Caco-2 (cell line): ENCODE measurements around the gene CPZ. TPM values are rescaled to one million over a fixed set of nuclear protein-coding genes. Genes with fewer than 3 reads are reported as not detected.
A peak's percentile ranks its signal among the peaks of the same experiment; 100 is the strongest.

Experiments used
- BruUV-seq: library from RNA; stranded (reverse); fragments of 400-500 nt; replicated peaks from 2 replicates; lab custom pipeline; 2021; lab: Mats Ljungman, UMichigan
- CTCF ChIA-PET: fragments of 300-600 bp; sonication (Branson Sonifier 250); formaldehyde crosslinking; loops from one replicate; lab custom pipeline; 2022; ENCODE audit warnings: antibody characterized with exemption; lab: Charles Lee
- POLR2A ChIA-PET: fragments of 300-600 bp; sonication (Branson Sonifier 250); formaldehyde crosslinking; loops from one replicate; lab custom pipeline; 2022; ENCODE audit warnings: antibody characterized with exemption; lab: Charles Lee
- DNase-seq, 2 experiments: peaks; one replicate each; pipeline versions ENCODE4 v3.0.0 to v3.0.0-alpha.2; 2020 to 2022
- H3K27me3 ChIP-seq: replicated peaks from 2 replicates; pipeline ENCODE4 v1.6.0; 2011; ENCODE audit warnings: low read length; ENCODE audit not compliant: control insufficient read depth, insufficient read depth
- H3K36me3 ChIP-seq: 2 replicates; pipeline ENCODE4 v1.5.1; 2011; ENCODE audit warnings: low read length; ENCODE audit not compliant: control insufficient read depth, insufficient read depth
- H3K4me1 ChIP-seq: fragments of 250-450 bp; sonication (Bioruptor Pico); 2 replicates; pipeline ENCODE4 v1.5.1; 2020; ENCODE audit warnings: mild to moderate bottlenecking
- H3K4me3 ChIP-seq: 2 replicates; pipeline ENCODE4 v1.5.1; 2011; ENCODE audit warnings: low read depth, mild to moderate bottlenecking, control low read depth, low read length
- H3K9me3 ChIP-seq: fragments of 250-450 bp; sonication (Bioruptor Pico); 2 replicates; pipeline ENCODE4 v1.5.1; 2020; ENCODE audit warnings: mild to moderate bottlenecking, moderate library complexity
- H3K27ac Mint-ChIP-seq: one replicate; pipeline ENCODE4 v1.8.0; 2022; ENCODE audit warnings: mixed read lengths; ENCODE audit not compliant: unreplicated experiment
- H3K27me3 Mint-ChIP-seq: one replicate; pipeline ENCODE4 v1.8.0; 2022; ENCODE audit warnings: mixed read lengths; ENCODE audit not compliant: insufficient read depth, unreplicated experiment
- H3K36me3 Mint-ChIP-seq: one replicate; pipeline ENCODE4 v1.8.0; 2022; ENCODE audit warnings: mild to moderate bottlenecking, mixed read lengths; ENCODE audit not compliant: insufficient read depth, unreplicated experiment
- H3K4me1 Mint-ChIP-seq: one replicate; pipeline ENCODE4 v1.8.0; 2022; ENCODE audit warnings: low read depth, mixed read lengths; ENCODE audit not compliant: unreplicated experiment
- H3K4me3 Mint-ChIP-seq: one replicate; pipeline ENCODE4 v1.8.0; 2022; ENCODE audit warnings: mild to moderate bottlenecking, moderate library complexity, mixed read lengths; ENCODE audit not compliant: unreplicated experiment
- H3K9me3 Mint-ChIP-seq: one replicate; pipeline ENCODE4 v1.8.0; 2022; ENCODE audit warnings: mixed read lengths; ENCODE audit not compliant: unreplicated experiment
- CTCF ChIP-seq, 2 experiments: fragments of 200-600 bp in 1 of 2; IDR thresholded peaks; 1 replicate in 1 of 2; 2 replicates in 1 of 2; pipeline versions ENCODE4 v1.5.1 to v1.8.0; 2011 to 2022; ENCODE audit warnings: antibody characterized with exemption in 1 of 2, control low read depth in 1 of 2, inconsistent platforms in 1 of 2, low read depth in 1 of 2, low read length in 1 of 2, mild to moderate bottlenecking in 1 of 2, moderate library complexity in 1 of 2; ENCODE audit not compliant: insufficient read depth in 1 of 2, severe bottlenecking in 1 of 2, unreplicated experiment in 1 of 2
- intact Hi-C: fragments of 100-400 bp; cut with micrococcal nuclease; formaldehyde crosslinking; loops from one replicate; pipeline ENCODE4 v1.10.0; 2022; ENCODE audit not compliant: unreplicated experiment
- total RNA-seq: library from RNA; stranded (reverse); gene quantifications from 2 replicates; pipeline ENCODE4 v1.2.3, GENCODE V29; 2022

The CPZ gene
- total RNA-seq, 1 experiment from 2014 or later = 7.7 TPM

GRCh38 chr4:8645753-8646124 is 53.2 kb downstream of the CPZ start:
- DNase-seq = peak in 1 of 2 experiments; percentile 12
- Mint-ChIP-seq H3K4me1 (no peaks in the 10 kb centered on the region), H3K36me3 (no peaks in the 10 kb centered on the region), H3K9me3 (no peaks in the 10 kb centered on the region), H3K27ac (no peak overlapping the region), H3K4me3 (no peak overlapping the region), H3K27me3 (peaks cover 14% of the 10 kb centered on the region)
- ChIA-PET CTCF (no interaction called here), POLR2A (no interaction called here)
- H3K36me3 ChIP-seq = no peaks in the 10 kb centered on the region
- no peak for TF ChIP-seq CTCF (IDR thresholded peaks at IDR 0.05; ENCODE audit: insufficient read depth in 1 of 2, low read depth in 1 of 2, low read length in 1 of 2, severe bottlenecking in 1 of 2, unreplicated experiment in 1 of 2)
- H3K9me3 ChIP-seq = no peaks in the 10 kb centered on the region
- H3K27me3 ChIP-seq = no peaks in the 10 kb centered on the region
- no peak overlapping the region for H3K4me3 ChIP-seq
- no peaks in the 10 kb centered on the region for H3K4me1 ChIP-seq
- no TSS peak for BruUV-seq
- intact Hi-C loops = no loop called here

- H3K4me1 ChIP-seq = no peaks in the 10 kb centered on the region
- H3K36me3 ChIP-seq = no peaks in the 10 kb centered on the region
- H3K4me3 ChIP-seq = no peak overlapping the region
- CTCF ChIA-PET = no interaction called here
- POLR2A ChIA-PET = no interaction called here
- H3K27me3 Mint-ChIP-seq = peaks cover 14% of the 10 kb centered on the region
- intact Hi-C loops = no loop called here
- no peaks in the 10 kb centered on the region for H3K27me3 ChIP-seq
- BruUV-seq = no TSS peak
- peak in 1 of 2 experiments; percentile 17 for DNase-seq
- no peak overlapping the region for H3K27ac Mint-ChIP-seq
- no peaks in the 10 kb centered on the region for H3K9me3 ChIP-seq
- no peaks in the 10 kb centered on the region for H3K36me3 Mint-ChIP-seq
- H3K4me1 Mint-ChIP-seq = no peaks in the 10 kb centered on the region
- H3K9me3 Mint-ChIP-seq = no peaks in the 10 kb centered on the region
- H3K4me3 Mint-ChIP-seq = no peak overlapping the region
- no peak for TF ChIP-seq CTCF (IDR thresholded peaks at IDR 0.05; ENCODE audit: insufficient read depth in 1 of 2, low read depth in 1 of 2, low read length in 1 of 2, severe bottlenecking in 1 of 2, unreplicated experiment in 1 of 2)
These were observed 53.9 kb downstream of the CPZ start for GRCh38 chr4:8646296-8647093.

- Histone ChIP-seq H3K36me3 (no peaks in the 10 kb centered on the region), H3K4me1 (no peaks in the 10 kb centered on the region), H3K9me3 (no peaks in the 10 kb centered on the region), H3K27me3 (no peaks in the 10 kb centered on the region), H3K4me3 (no peak overlapping the region)
- no peak for DNase-seq
- CTCF ChIA-PET = no interaction called here
- Mint-ChIP-seq H3K4me3 (no peak overlapping the region), H3K27me3 (peaks cover 14% of the 10 kb centered on the region), H3K27ac (no peak overlapping the region), H3K36me3 (no peaks in the 10 kb centered on the region), H3K9me3 (no peaks in the 10 kb centered on the region), H3K4me1 (no peaks in the 10 kb centered on the region)
- intact Hi-C loops = no loop called here
- BruUV-seq = no TSS peak
- POLR2A ChIA-PET = no interaction called here
- no peak for TF ChIP-seq CTCF (IDR thresholded peaks at IDR 0.05; ENCODE audit: insufficient read depth in 1 of 2, low read depth in 1 of 2, low read length in 1 of 2, severe bottlenecking in 1 of 2, unreplicated experiment in 1 of 2)
These were observed 54.6 kb downstream of the CPZ start for GRCh38 chr4:8647094-8647570.
